MM.1S (cell line): Measurements from ENCODE around the gene CABCOCO1.

ENCODE experiments used
- DNase-seq: peaks from one replicate; pipeline ENCODE4 v3.0.0-alpha.2; 2015
- H2AFZ ChIP-seq: fragments of 300-600 bp; sonication (generic); 2 replicates; pipeline ENCODE4 v1.6.0; 2016; ENCODE audit warnings: antibody characterized with exemption, low read length
- H3F3A ChIP-seq: fragments of 300-600 bp; sonication (generic); 2 replicates; pipeline ENCODE4 v1.6.1; 2016; ENCODE audit warnings: mild to moderate bottlenecking, antibody characterized with exemption, low read length, moderate library complexity, mixed read lengths; ENCODE audit not compliant: insufficient read depth
- H3K27ac ChIP-seq: fragments of 300-600 bp; sonication (generic); 2 replicates; pipeline ENCODE4 v1.5.1; 2016; ENCODE audit warnings: mild to moderate bottlenecking, low read length
- H3K27me3 ChIP-seq: fragments of 300-600 bp; sonication (generic); replicated peaks from 2 replicates; pipeline ENCODE4 v1.6.0; 2016; ENCODE audit warnings: low read length; ENCODE audit not compliant: insufficient read depth
- H3K36me3 ChIP-seq: fragments of 300-600 bp; sonication (generic); replicated peaks from 2 replicates; pipeline ENCODE4 v1.6.1; 2016; ENCODE audit warnings: mild to moderate bottlenecking, low read length, mixed read lengths; ENCODE audit not compliant: insufficient read depth
- H3K4me1 ChIP-seq: fragments of 300-600 bp; sonication (generic); 2 replicates; pipeline ENCODE4 v1.6.1; 2016; ENCODE audit warnings: low read length, mixed read lengths
- H3K4me2 ChIP-seq: fragments of 300-600 bp; sonication (generic); 2 replicates; pipeline ENCODE4 v1.6.0; 2016; ENCODE audit warnings: low read depth, low read length
- H3K4me3 ChIP-seq: fragments of 300-600 bp; sonication (generic); 2 replicates; pipeline ENCODE4 v1.5.1; 2016; ENCODE audit warnings: low read length, mixed read lengths
- H3K79me2 ChIP-seq: fragments of 300-600 bp; sonication (generic); 2 replicates; pipeline ENCODE4 v1.6.1; 2016; ENCODE audit warnings: mixed run types, low read length, mixed read lengths
- H3K9ac ChIP-seq: fragments of 300-600 bp; sonication (generic); 2 replicates; pipeline ENCODE4 v1.6.1; 2016; ENCODE audit warnings: low read length, mixed read lengths
- H3K9me2 ChIP-seq: fragments of 300-600 bp; sonication (generic); replicated peaks from 2 replicates; pipeline ENCODE4 v1.6.1; 2016; ENCODE audit warnings: mild to moderate bottlenecking, low read length, mixed read lengths; ENCODE audit not compliant: insufficient read depth
- H3K9me3 ChIP-seq: fragments of 300-600 bp; sonication (generic); replicated peaks from 2 replicates; pipeline ENCODE4 v1.6.1; 2016; ENCODE audit warnings: mild to moderate bottlenecking, low read length, mixed read lengths; ENCODE audit not compliant: insufficient read depth
- H4K20me1 ChIP-seq: fragments of 300-600 bp; sonication (generic); 2 replicates; pipeline ENCODE4 v1.6.1; 2016; ENCODE audit warnings: mild to moderate bottlenecking, low read length, moderate library complexity, mixed read lengths; ENCODE audit not compliant: insufficient read depth
- CTCF ChIP-seq: fragments of 300-600 bp; sonication (generic); IDR thresholded peaks from 2 replicates; pipeline ENCODE4 v1.5.1; 2016; ENCODE audit warnings: antibody characterized with exemption, low read length, mixed read lengths
- EZH2 ChIP-seq: fragments of 300-600 bp; sonication (generic); optimal IDR thresholded peaks from 2 replicates; pipeline ENCODE3; 2017; ENCODE audit warnings: low read depth, mild to moderate bottlenecking, antibody characterized with exemption, low read length, mixed read lengths
- EZH2phosphoT487 ChIP-seq: fragments of 300-600 bp; sonication (generic); IDR thresholded peaks from 2 replicates; pipeline ENCODE4 v1.6.1; 2018; ENCODE audit warnings: antibody characterized with exemption, low read length

CABCOCO1 gene

GRCh38 chr10:61620506-61620905, 42.2 kb upstream of the CABCOCO1 start:
- Histone ChIP-seq H3K36me3 (no peaks in the 10 kb centered on the region), H3F3A (no peaks in the 10 kb centered on the region), H3K9me3 (no peaks in the 10 kb centered on the region), H3K9me2 (no peaks in the 10 kb centered on the region), H3K27me3 (no peaks in the 10 kb centered on the region), H4K20me1 (no peaks in the 10 kb centered on the region), H2AFZ (no peak overlapping the region), H3K4me1 (no peaks in the 10 kb centered on the region), H3K27ac (no peak overlapping the region), H3K79me2 (no peaks in the 10 kb centered on the region), H3K9ac (no peak overlapping the region), H3K4me3 (no peak overlapping the region), H3K4me2 (no peak overlapping the region)
- no peak for DNase-seq
- TF ChIP-seq CTCF (no peak), EZH2phosphoT487 (no peak), EZH2 (no peak)

- Histone ChIP-seq H3K27ac (no peak overlapping the region), H3K79me2 (no peaks in the 10 kb centered on the region), H3K27me3 (no peaks in the 10 kb centered on the region), H3K4me2 (no peak overlapping the region), H3K9ac (no peak overlapping the region), H3K9me3 (no peaks in the 10 kb centered on the region), H3K36me3 (no peaks in the 10 kb centered on the region), H4K20me1 (no peaks in the 10 kb centered on the region), H2AFZ (no peak overlapping the region), H3K9me2 (no peaks in the 10 kb centered on the region), H3F3A (no peaks in the 10 kb centered on the region), H3K4me3 (no peak overlapping the region), H3K4me1 (no peaks in the 10 kb centered on the region)
- no peak for DNase-seq
- TF ChIP-seq EZH2 (no peak), CTCF (no peak), EZH2phosphoT487 (no peak)
Measured at GRCh38 chr10:61621605-61622051, 41.1 kb upstream of the CABCOCO1 start.

- Histone ChIP-seq H3K79me2 (no peaks in the 10 kb centered on the region), H3K27ac (no peak overlapping the region), H3K4me2 (no peak overlapping the region), H3K9ac (no peak overlapping the region), H3K4me3 (no peak overlapping the region), H3K9me3 (no peaks in the 10 kb centered on the region), H3K9me2 (no peaks in the 10 kb centered on the region), H3K4me1 (no peaks in the 10 kb centered on the region), H4K20me1 (no peaks in the 10 kb centered on the region), H3K36me3 (no peaks in the 10 kb centered on the region), H3F3A (no peaks in the 10 kb centered on the region), H3K27me3 (no peaks in the 10 kb centered on the region), H2AFZ (no peak overlapping the region)
- TF ChIP-seq EZH2phosphoT487 = no peak
- TF ChIP-seq EZH2 = no peak
- no peak for TF ChIP-seq CTCF
- no peak for DNase-seq
Measured at GRCh38 chr10:61623161-61623560, 39.6 kb upstream of the CABCOCO1 start.
